Suprapubic skin (tissue), 3 donors: Measurements from ENCODE around the gene RASA3.

Experiments
- CTCF ChIP-seq, 2 donors: fragments of 200-600 bp in 1 of 2; fragments of 450-650 bp in 1 of 2; sonication (generic) in 1 of 2; IDR thresholded peaks; one replicate each; pipeline ENCODE4 v1.5.1; 2016 to 2019; ENCODE audit warnings: antibody characterized with exemption in 2 of 2, mild to moderate bottlenecking in 1 of 2, moderate library complexity in 1 of 2
- POLR2A ChIP-seq, 2 donors: fragments of 450-650 bp; IDR thresholded peaks; one replicate each; pipeline ENCODE4 v1.6.1; 2017; ENCODE audit warnings: antibody characterized with exemption in 2 of 2, mild to moderate bottlenecking in 2 of 2, moderate library complexity in 2 of 2

DNA sequence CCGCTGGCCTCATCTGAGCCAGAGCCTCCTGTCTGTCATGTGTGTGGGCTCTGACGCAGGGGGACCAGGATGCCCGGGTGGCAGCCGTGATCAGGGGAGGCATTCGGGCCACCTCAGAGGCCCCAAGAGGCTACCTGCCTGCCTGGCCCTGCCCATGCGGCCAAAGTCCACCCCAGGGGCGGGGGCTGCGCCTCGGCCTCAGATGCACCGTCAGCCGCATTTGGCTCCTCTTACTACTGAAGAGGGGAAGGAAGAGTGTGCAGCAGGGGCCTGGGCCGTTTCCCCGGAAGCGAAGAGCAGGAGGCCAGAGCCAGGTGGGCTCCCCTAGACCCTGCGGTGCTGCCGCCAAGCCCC lies 192.5 kb downstream of the RASA3 start:
- TF ChIP-seq CTCF (IDR thresholded peaks at IDR 0.05) (no peak), POLR2A (IDR thresholded peaks at IDR 0.05) (no peak)
